Ovary (tissue), 9 donors: ENCODE measurements around the gene TADA2B. TPM values are rescaled to one million over a fixed set of nuclear protein-coding genes. Genes with fewer than 3 reads are reported as not detected.

Source experiments
- DNase-seq, 5 donors: peaks; one replicate each; pipeline ENCODE4 v3.0.0-alpha.2; 2019 to 2020
- H3K27ac ChIP-seq, 2 donors: fragments of 200-600 bp; one replicate each; pipeline versions ENCODE4 v1.5.1 to v1.8.0; 2019 to 2022
- H3K27me3 ChIP-seq: fragments of 200-600 bp; one replicate; pipeline ENCODE4 v1.8.0; 2022
- H3K36me3 ChIP-seq: fragments of 200-600 bp; sonication (generic); one replicate; pipeline ENCODE4 v1.5.1; 2019
- H3K4me1 ChIP-seq: one replicate; pipeline ENCODE4 v1.8.1; 2013; ENCODE audit warnings: mild to moderate bottlenecking, moderate library complexity; ENCODE audit not compliant: insufficient read depth
- H3K4me3 ChIP-seq: fragments of 200-600 bp; sonication (generic); one replicate; pipeline ENCODE4 v1.5.1; 2017
- H3K9me3 ChIP-seq, 2 donors: fragments of 200-600 bp in 1 of 2; sonication (generic) in 1 of 2; one replicate each; pipeline versions ENCODE4 v1.5.1 to v1.8.1; 2013 to 2019; ENCODE audit warnings: mild to moderate bottlenecking in 1 of 2, moderate library complexity in 1 of 2
- CTCF ChIP-seq, 3 donors: fragments of 450-650 bp in 2 of 3; fragments of 200-600 bp in 1 of 3; IDR thresholded peaks; one replicate each; pipeline versions ENCODE4 v1.5.1 to v1.8.0; 2016 to 2022; ENCODE audit warnings: antibody characterized with exemption in 3 of 3, mild to moderate bottlenecking in 1 of 3
- EP300 ChIP-seq: sonication (generic); formaldehyde crosslinking; IDR thresholded peaks from one replicate; pipeline ENCODE4 v1.6.1; 2017; ENCODE audit warnings: antibody characterized with exemption
- POLR2A ChIP-seq: fragments of 450-650 bp; IDR thresholded peaks from one replicate; pipeline ENCODE4 v1.6.1; 2017; ENCODE audit warnings: antibody characterized with exemption, mild to moderate bottlenecking, moderate library complexity
- WGBS, 3 donors: extraction: QIAGEN DNeasy Blood & Tissue Kit in 1 of 3; methylation state at CpG; one replicate each; pipeline versions ENCODE4 v1.1.5 to v1.1.7; 2013 to 2017; 5-methylcytosine and 5-hydroxymethylcytosine counted together
- intact Hi-C, 4 donors: fragments of 100-400 bp; cut with DNase I; formaldehyde crosslinking; loops; one replicate each; pipeline versions ENCODE4 v1.11.0 to v1.15.1; 2022 to 2023
- polyA plus RNA-seq, 2 donors: library from polyadenylated mRNA; stranded (reverse); fragments of 200-250 nt in 1 of 2; fragments of 350-450 nt in 1 of 2; fragmentation: Illumina TruSeq in 1 of 2; extraction: RNeasy Lipid Tissue Mini Kit (QIAGEN cat#74804) in 1 of 2; gene quantifications; one replicate each; pipeline ENCODE4 v1.2.3, GENCODE V29; 2013 to 2014
- total RNA-seq, 7 donors: library from RNA; depleted of rRNA in 2 of 7; stranded (reverse); fragments of >200 nt in 2 of 7; fragmentation: NEBNext Ultra II Directional in 3 of 7; extraction: Animal tissue kit (Norgen Biotek cat#: 25700) in 3 of 7; gene quantifications; one replicate each; pipeline versions ENCODE4 v1.1.0 to v1.2.4, GENCODE V29; 2016 to 2023
- donor health status: DM: no; HTN: no; CAD: no; lungs with moderate emphysema.
- donor health status: DM: no; HTN: no; CAD: no.
- donor health status: Bipolar disorder and iron deficiency.
- donor health status: DM: yes; HTN: yes; CAD: no.
- donor health status: DM: no; HTN: no; CAD: no.
- donor health status: DM: yes; HTN: yes; CAD: no.

TADA2B gene
- total and polyA plus RNA-seq, 9 donors = 11.9 to 31.6 (median 26.8) TPM

GRCh38 chr4:7003879-7004240 is 39.3 kb upstream of the TADA2B start:
- intact Hi-C loops = no loop called here
- H3K9me3 ChIP-seq = no peaks in the 10 kb centered on the region
- TF ChIP-seq EP300 (no peak), CTCF (IDR thresholded peaks at IDR 0.05) (no peak), POLR2A (no peak)
- H3K36me3 ChIP-seq = no peaks in the 10 kb centered on the region
- H3K4me1 ChIP-seq = no peaks in the 10 kb centered on the region
- no peak for DNase-seq
- no peaks in the 10 kb centered on the region for H3K27me3 ChIP-seq
- 78 to 87% (median 79%) methylated on average over 8 of the region's 8 CpGs for WGBS, 3 donors
- no peak overlapping the region for H3K4me3 ChIP-seq
- no peak overlapping the region for H3K27ac ChIP-seq

- intact Hi-C loops = no loop called here
Measured at GRCh38 chr4:7004331-7004730, 38.8 kb upstream of the TADA2B start.

GRCh38 chr4:7005571-7005970 is 37.6 kb upstream of the TADA2B start:
- H3K4me1 ChIP-seq = no peaks in the 10 kb centered on the region
- no peak overlapping the region for H3K27ac ChIP-seq
- H3K36me3 ChIP-seq = no peaks in the 10 kb centered on the region
- H3K9me3 ChIP-seq = no peaks in the 10 kb centered on the region
- no peak overlapping the region for H3K4me3 ChIP-seq
- TF ChIP-seq POLR2A (no peak), CTCF (IDR thresholded peaks at IDR 0.05) (no peak), EP300 (no peak)
- no peak for DNase-seq
- intact Hi-C loops = no loop called here
- H3K27me3 ChIP-seq = no peaks in the 10 kb centered on the region
- WGBS, 3 donors = 85 to 92% (median 86%) methylated on average over 4 of the region's 4 CpGs

More at GRCh38 chr4:7004331-7004730, 38.8 kb upstream of the TADA2B start:
- H3K4me1 ChIP-seq = no peaks in the 10 kb centered on the region
- WGBS, 3 donors = 78 to 85% (median 81%) methylated on average over 4 of the region's 4 CpGs
- H3K36me3 ChIP-seq = no peaks in the 10 kb centered on the region
- H3K27me3 ChIP-seq = no peaks in the 10 kb centered on the region
- no peak for DNase-seq
- H3K9me3 ChIP-seq = no peaks in the 10 kb centered on the region
- no peak overlapping the region for H3K27ac ChIP-seq
- H3K4me3 ChIP-seq = no peak overlapping the region
- no peak for TF ChIP-seq CTCF (IDR thresholded peaks at IDR 0.05)
- no peak for TF ChIP-seq POLR2A
- no peak for TF ChIP-seq EP300

GRCh38 chr4:7006411-7006810 is 36.8 kb upstream of the TADA2B start:
- Histone ChIP-seq H3K27me3 (no peaks in the 10 kb centered on the region), H3K27ac (no peak overlapping the region), H3K4me3 (no peak overlapping the region), H3K9me3 (no peaks in the 10 kb centered on the region), H3K36me3 (no peaks in the 10 kb centered on the region), H3K4me1 (no peaks in the 10 kb centered on the region)
- 32 to 45% (median 33%) methylated on average over 3 of the region's 3 CpGs for WGBS, 3 donors
- DNase-seq = no peak
- intact Hi-C loops = no loop called here
- TF ChIP-seq POLR2A = no peak
- no peak for TF ChIP-seq EP300
- no peak for TF ChIP-seq CTCF (IDR thresholded peaks at IDR 0.05)
